GM23248 (cell line): Measurements from ENCODE around the gene CTSD.

Experiments used
- EZH2 ChIP-seq: fragments of 200-600 bp; sonication (generic); IDR thresholded peaks from 2 replicates; pipeline ENCODE4 v1.6.1; 2018; ENCODE audit warnings: antibody characterized with exemption, mild to moderate bottlenecking; ENCODE audit not compliant: insufficient read depth, poor library complexity, severe bottlenecking
- EZH2phosphoT487 ChIP-seq: fragments of 200-600 bp; sonication (generic); IDR thresholded peaks from 2 replicates; pipeline ENCODE4 v1.6.1; 2018; ENCODE audit warnings: antibody characterized with exemption, moderate library complexity, mild to moderate bottlenecking, low read depth; ENCODE audit not compliant: insufficient read depth

GRCh38 chr11:1728301-1728700 lies 35.4 kb downstream of the CTSD start:
- TF ChIP-seq EZH2phosphoT487 (no peak), EZH2 (no peak)
